ENCODE results near the gene ALDH1A3.
A peak's percentile ranks its signal among the peaks of the same experiment; 100 is the strongest.

ALDH1A3 gene

GRCh38 chr15:100880897-100881242, 1.2 kb downstream of the ALDH1A3 start:
- Histone ChIP-seq H3K27ac (ENCODE audit: low read depth, low read length) (no peak overlapping the region), H3K9ac (ENCODE audit: low read length in 5 of 5) (no peak overlapping the region), H3K9me3 (ENCODE audit: control insufficient read depth in 5 of 5, low read length in 5 of 5) (no peaks in the 10 kb centered on the region), H3K4me1 (ENCODE audit: control insufficient read depth in 5 of 5, insufficient read depth in 5 of 5, low read length in 5 of 5) (peaks cover 0 to 15% (median 7%) of the 10 kb centered on the region in 5 donors), H3K27me3 (ENCODE audit: control insufficient read depth in 5 of 5, insufficient read depth in 4 of 5, low read length in 5 of 5) (peaks cover 0 to 29% (median 14%) of the 10 kb centered on the region in 5 donors), H3K36me3 (ENCODE audit: control insufficient read depth in 5 of 5, insufficient read depth in 5 of 5, low read length in 5 of 5) (no peaks in the 10 kb centered on the region), H3K4me3 (ENCODE audit: low read depth in 1 of 5, low read length in 5 of 5) (peak overlapping the region in 4 of 5 donors; percentile 48 to 68 (median 59))

- peaks cover 0 to 15% (median 7%) of the 10 kb centered on the region in 5 donors for H3K4me1 ChIP-seq (ENCODE audit: control insufficient read depth in 5 of 5, insufficient read depth in 5 of 5, low read length in 5 of 5)
- H3K36me3 ChIP-seq (ENCODE audit: control insufficient read depth in 5 of 5, insufficient read depth in 5 of 5, low read length in 5 of 5) = no peaks in the 10 kb centered on the region
- no peak overlapping the region for H3K9ac ChIP-seq (ENCODE audit: low read length in 5 of 5)
- H3K9me3 ChIP-seq (ENCODE audit: control insufficient read depth in 5 of 5, low read length in 5 of 5) = no peaks in the 10 kb centered on the region
- H3K27ac ChIP-seq (ENCODE audit: low read depth, low read length) = no peak overlapping the region
- H3K27me3 ChIP-seq (ENCODE audit: control insufficient read depth in 5 of 5, insufficient read depth in 4 of 5, low read length in 5 of 5) = peaks cover 0 to 29% (median 14%) of the 10 kb centered on the region in 5 donors
- H3K4me3 ChIP-seq (ENCODE audit: low read depth in 1 of 5, low read length in 5 of 5) = no peak overlapping the region
These were observed 2.1 kb downstream of the ALDH1A3 start for GRCh38 chr15:100881573-100882336.

- no peaks in the 10 kb centered on the region for H3K36me3 ChIP-seq (ENCODE audit: control insufficient read depth in 5 of 5, insufficient read depth in 5 of 5, low read length in 5 of 5)
- H3K27me3 ChIP-seq (ENCODE audit: control insufficient read depth in 5 of 5, insufficient read depth in 4 of 5, low read length in 5 of 5) = peaks cover 0 to 30% (median 9%) of the 10 kb centered on the region in 5 donors
- H3K9ac ChIP-seq (ENCODE audit: low read length in 5 of 5) = no peak overlapping the region
- no peak overlapping the region for H3K4me3 ChIP-seq (ENCODE audit: low read depth in 1 of 5, low read length in 5 of 5)
- no peaks in the 10 kb centered on the region for H3K9me3 ChIP-seq (ENCODE audit: control insufficient read depth in 5 of 5, low read length in 5 of 5)
- peaks cover 4 to 21% (median 17%) of the 10 kb centered on the region in 5 donors for H3K4me1 ChIP-seq (ENCODE audit: control insufficient read depth in 5 of 5, insufficient read depth in 5 of 5, low read length in 5 of 5)
- no peak overlapping the region for H3K27ac ChIP-seq (ENCODE audit: low read depth, low read length)
These were observed 5.5 kb downstream of the ALDH1A3 start for GRCh38 chr15:100885116-100885515.

- Histone ChIP-seq H3K9me3 (ENCODE audit: control insufficient read depth in 5 of 5, low read length in 5 of 5) (no peaks in the 10 kb centered on the region), H3K27ac (ENCODE audit: low read depth, low read length) (no peak overlapping the region), H3K27me3 (ENCODE audit: control insufficient read depth in 5 of 5, insufficient read depth in 4 of 5, low read length in 5 of 5) (peaks cover 0 to 27% (median 4%) of the 10 kb centered on the region in 5 donors)
These were observed 6.2 kb downstream of the ALDH1A3 start for GRCh38 chr15:100885811-100886210.

GRCh38 chr15:100887211-100887913, 7.7 kb downstream of the ALDH1A3 start:
- H3K9me3 ChIP-seq (ENCODE audit: control insufficient read depth in 5 of 5, low read length in 5 of 5) = no peaks in the 10 kb centered on the region
- H3K27ac ChIP-seq (ENCODE audit: low read depth, low read length) = no peak overlapping the region
- no peak overlapping the region for H3K4me3 ChIP-seq (ENCODE audit: low read depth in 1 of 5, low read length in 5 of 5)
- no peak overlapping the region for H3K9ac ChIP-seq (ENCODE audit: low read length in 5 of 5)
- peaks cover 0 to 25% (median 2%) of the 10 kb centered on the region in 5 donors for H3K27me3 ChIP-seq (ENCODE audit: control insufficient read depth in 5 of 5, insufficient read depth in 4 of 5, low read length in 5 of 5)
- H3K36me3 ChIP-seq (ENCODE audit: control insufficient read depth in 5 of 5, insufficient read depth in 5 of 5, low read length in 5 of 5) = no peaks in the 10 kb centered on the region
- H3K4me1 ChIP-seq (ENCODE audit: control insufficient read depth in 5 of 5, insufficient read depth in 5 of 5, low read length in 5 of 5) = peaks cover 4 to 27% (median 13%) of the 10 kb centered on the region in 5 donors

More at GRCh38 chr15:100885811-100886210, 6.2 kb downstream of the ALDH1A3 start:
- H3K4me1 ChIP-seq (ENCODE audit: control insufficient read depth in 5 of 5, insufficient read depth in 5 of 5, low read length in 5 of 5) = peaks cover 4 to 18% (median 13%) of the 10 kb centered on the region in 5 donors
- H3K9ac ChIP-seq (ENCODE audit: low read length in 5 of 5) = no peak overlapping the region
- no peaks in the 10 kb centered on the region for H3K36me3 ChIP-seq (ENCODE audit: control insufficient read depth in 5 of 5, insufficient read depth in 5 of 5, low read length in 5 of 5)
- no peak overlapping the region for H3K4me3 ChIP-seq (ENCODE audit: low read depth in 1 of 5, low read length in 5 of 5)

- peaks cover 0 to 24% (median 2%) of the 10 kb centered on the region in 5 donors for H3K27me3 ChIP-seq (ENCODE audit: control insufficient read depth in 5 of 5, insufficient read depth in 4 of 5, low read length in 5 of 5)
- H3K36me3 ChIP-seq (ENCODE audit: control insufficient read depth in 5 of 5, insufficient read depth in 5 of 5, low read length in 5 of 5) = peaks cover 0 to 4% (median 0%) of the 10 kb centered on the region in 5 donors
- H3K4me3 ChIP-seq (ENCODE audit: low read depth in 1 of 5, low read length in 5 of 5) = peak overlapping the region; percentile 6 to 36 (median 27)
- H3K4me1 ChIP-seq (ENCODE audit: control insufficient read depth in 5 of 5, insufficient read depth in 5 of 5, low read length in 5 of 5) = peaks cover 4 to 27% (median 13%) of the 10 kb centered on the region in 5 donors
- peak overlapping the region; percentile 57 for H3K27ac ChIP-seq (ENCODE audit: low read depth, low read length)
- no peaks in the 10 kb centered on the region for H3K9me3 ChIP-seq (ENCODE audit: control insufficient read depth in 5 of 5, low read length in 5 of 5)
- H3K9ac ChIP-seq (ENCODE audit: low read length in 5 of 5) = peak overlapping the region in 2 of 5 donors; percentile 1 to 7
These were observed 9.9 kb downstream of the ALDH1A3 start for GRCh38 chr15:100889385-100890050.

GRCh38 chr15:100890051-100890720, 10.6 kb downstream of the ALDH1A3 start:
- peak overlapping the region; percentile 57 for H3K27ac ChIP-seq (ENCODE audit: low read depth, low read length)

GRCh38 chr15:100890850-100891249, 11.2 kb downstream of the ALDH1A3 start:
- H3K9ac ChIP-seq (ENCODE audit: low read length in 5 of 5) = no peak overlapping the region
- no peak overlapping the region for H3K4me3 ChIP-seq (ENCODE audit: low read depth in 1 of 5, low read length in 5 of 5)
- H3K27ac ChIP-seq (ENCODE audit: low read depth, low read length) = no peak overlapping the region
- peaks cover 0 to 24% (median 2%) of the 10 kb centered on the region in 5 donors for H3K27me3 ChIP-seq (ENCODE audit: control insufficient read depth in 5 of 5, insufficient read depth in 4 of 5, low read length in 5 of 5)
- no peaks in the 10 kb centered on the region for H3K9me3 ChIP-seq (ENCODE audit: control insufficient read depth in 5 of 5, low read length in 5 of 5)
- peaks cover 0 to 4% (median 0%) of the 10 kb centered on the region in 5 donors for H3K36me3 ChIP-seq (ENCODE audit: control insufficient read depth in 5 of 5, insufficient read depth in 5 of 5, low read length in 5 of 5)
- H3K4me1 ChIP-seq (ENCODE audit: control insufficient read depth in 5 of 5, insufficient read depth in 5 of 5, low read length in 5 of 5) = peaks cover 4 to 27% (median 13%) of the 10 kb centered on the region in 5 donors

More at GRCh38 chr15:100890051-100890720, 10.6 kb downstream of the ALDH1A3 start:
- H3K27me3 ChIP-seq (ENCODE audit: control insufficient read depth in 5 of 5, insufficient read depth in 4 of 5, low read length in 5 of 5) = peaks cover 0 to 24% (median 2%) of the 10 kb centered on the region in 5 donors
- H3K4me1 ChIP-seq (ENCODE audit: control insufficient read depth in 5 of 5, insufficient read depth in 5 of 5, low read length in 5 of 5) = peaks cover 4 to 27% (median 13%) of the 10 kb centered on the region in 5 donors
- no peaks in the 10 kb centered on the region for H3K9me3 ChIP-seq (ENCODE audit: control insufficient read depth in 5 of 5, low read length in 5 of 5)
- H3K4me3 ChIP-seq (ENCODE audit: low read depth in 1 of 5, low read length in 5 of 5) = peak overlapping the region in 2 of 5 donors; percentile 27 to 36
- no peak overlapping the region for H3K9ac ChIP-seq (ENCODE audit: low read length in 5 of 5)
- peaks cover 0 to 4% (median 0%) of the 10 kb centered on the region in 5 donors for H3K36me3 ChIP-seq (ENCODE audit: control insufficient read depth in 5 of 5, insufficient read depth in 5 of 5, low read length in 5 of 5)

- H3K9ac ChIP-seq (ENCODE audit: low read length in 5 of 5) = no peak overlapping the region
- H3K27me3 ChIP-seq (ENCODE audit: control insufficient read depth in 5 of 5, insufficient read depth in 4 of 5, low read length in 5 of 5) = peaks cover 0 to 20% (median 2%) of the 10 kb centered on the region in 5 donors
- H3K27ac ChIP-seq (ENCODE audit: low read depth, low read length) = no peak overlapping the region
- H3K9me3 ChIP-seq (ENCODE audit: control insufficient read depth in 5 of 5, low read length in 5 of 5) = no peaks in the 10 kb centered on the region
- H3K4me3 ChIP-seq (ENCODE audit: low read depth in 1 of 5, low read length in 5 of 5) = no peak overlapping the region
- H3K4me1 ChIP-seq (ENCODE audit: control insufficient read depth in 5 of 5, insufficient read depth in 5 of 5, low read length in 5 of 5) = peaks cover 4 to 27% (median 13%) of the 10 kb centered on the region in 5 donors
- peaks cover 0 to 4% (median 0%) of the 10 kb centered on the region in 5 donors for H3K36me3 ChIP-seq (ENCODE audit: control insufficient read depth in 5 of 5, insufficient read depth in 5 of 5, low read length in 5 of 5)
These were observed 11.8 kb downstream of the ALDH1A3 start for GRCh38 chr15:100891307-100892012.
